Kidney (tissue), 14 donors: ENCODE results near the gene PCTP. TPM values are rescaled to one million over a fixed set of nuclear protein-coding genes. Genes with fewer than 3 reads are reported as not detected.

Experiments used
- DNase-seq, 5 donors: peaks; one replicate each; pipeline ENCODE4 v3.0.0-alpha.2; 2013 to 2020
- FAIRE-seq: peaks from 2 replicates; lab custom pipeline; 2012; peaks lifted over from hg19 to GRCh38; lab: Jason Lieb, UNC
- H3K27ac ChIP-seq, 2 donors: one replicate each; pipeline ENCODE4 v1.7.0; 2013; ENCODE audit warnings: low read depth in 2 of 2, low read length in 2 of 2, inconsistent platforms in 1 of 2
- H3K27me3 ChIP-seq: one replicate; pipeline ENCODE4 v1.7.1; 2013; ENCODE audit warnings: low read length, inconsistent platforms; ENCODE audit not compliant: control insufficient read depth, insufficient read depth
- H3K36me3 ChIP-seq, 3 donors: one replicate each; pipeline versions ENCODE4 v1.7.0 to v1.7.1; 2013; ENCODE audit warnings: low read length in 3 of 3, control low read depth in 1 of 3, inconsistent platforms in 1 of 3; ENCODE audit not compliant: insufficient read depth in 3 of 3, control insufficient read depth in 2 of 3
- H3K4me1 ChIP-seq, 3 donors: one replicate each; pipeline versions ENCODE4 v1.7.0 to v1.7.1; 2013; ENCODE audit warnings: low read length in 3 of 3, inconsistent platforms in 1 of 3, low read depth in 1 of 3; ENCODE audit not compliant: control insufficient read depth in 2 of 3, insufficient read depth in 2 of 3
- H3K4me3 ChIP-seq, 3 donors: one replicate each; pipeline versions ENCODE4 v1.7.0 to v1.8.1; 2013; ENCODE audit warnings: low read length in 3 of 3, control low read depth in 1 of 3, inconsistent platforms in 1 of 3
- H3K9ac ChIP-seq, 3 donors: one replicate each; pipeline versions ENCODE4 v1.7.0 to v1.7.1; 2013; ENCODE audit warnings: low read length in 3 of 3, control low read depth in 1 of 3, inconsistent platforms in 1 of 3
- H3K9me3 ChIP-seq, 3 donors: one replicate each; pipeline versions ENCODE4 v1.7.0 to v1.7.1; 2013; ENCODE audit warnings: low read length in 3 of 3, control low read depth in 1 of 3, inconsistent platforms in 1 of 3; ENCODE audit not compliant: control insufficient read depth in 2 of 3, insufficient read depth in 1 of 3
- intact Hi-C: fragments of 100-400 bp; cut with DNase I; formaldehyde crosslinking; loops from one replicate; pipeline ENCODE4 v1.11.1; 2022
- polyA plus RNA-seq: library from polyadenylated mRNA; stranded (reverse); fragments of 350-450 nt; fragmentation: Illumina TruSeq; extraction: RNeasy Lipid Tissue Mini Kit (QIAGEN cat#74804); gene quantifications from one replicate; pipeline ENCODE4 v1.2.3, GENCODE V29; 2014; ENCODE audit warnings: low read depth, low replicate concordance; ENCODE audit not compliant: insufficient read depth
- total RNA-seq: library from RNA; stranded (reverse); fragmentation: NEBNext Ultra II Directional; extraction: Animal tissue kit (Norgen Biotek cat#: 25700); gene quantifications from one replicate; pipeline ENCODE4 v1.2.1, GENCODE V29; 2021
- TF ChIP-seq, protein P1 (sequence below): IDR thresholded peaks from 3 replicates; pipeline ENCODE4 v1.5.1; 2012; ENCODE audit warnings: mild to moderate bottlenecking, moderate library complexity, borderline replicate concordance; ENCODE audit not compliant: insufficient read depth; ENCODE audit errors: extremely low read depth
- donor health status: control.
- donor health status: control.
- donor health status: control.
- donor health status: control.
- donor health status: control.
- donor health status: DM: yes; HTN: yes; CAD: no.
- donor health status: Normal renal cell carcinoma (clear cell type).

The PCTP gene
- total and polyA plus RNA-seq, 2 donors from 2014 or later = 18.7 to 39.2 TPM

DNA sequence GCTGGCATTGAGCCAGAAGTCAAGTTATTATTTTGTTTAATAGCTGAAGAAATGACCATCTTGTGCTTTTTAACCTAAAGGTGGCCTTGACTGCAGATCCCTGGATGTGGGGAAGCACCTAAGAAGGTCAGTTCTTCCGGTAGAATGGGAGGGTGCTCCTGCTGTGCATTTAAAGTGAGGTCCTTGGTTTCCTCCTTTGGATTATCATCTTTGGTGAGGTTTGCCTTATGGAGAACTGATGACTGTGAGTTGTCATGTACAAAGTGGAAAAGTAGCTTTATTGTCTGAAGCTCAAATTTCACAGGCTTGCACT, 66.5 kb downstream of the PCTP start:
- DNase-seq (no peak), FAIRE-seq (no peak)
- no peaks in the 10 kb centered on the region for H3K4me1 ChIP-seq
- H3K9me3 ChIP-seq = no peaks in the 10 kb centered on the region
- no peak overlapping the region for H3K27ac ChIP-seq
- intact Hi-C loops = no loop called here
- H3K27me3 ChIP-seq = no peaks in the 10 kb centered on the region
- H3K9ac ChIP-seq = no peak overlapping the region
- no peak overlapping the region for H3K4me3 ChIP-seq
- TF ChIP-seq, protein P1, sequence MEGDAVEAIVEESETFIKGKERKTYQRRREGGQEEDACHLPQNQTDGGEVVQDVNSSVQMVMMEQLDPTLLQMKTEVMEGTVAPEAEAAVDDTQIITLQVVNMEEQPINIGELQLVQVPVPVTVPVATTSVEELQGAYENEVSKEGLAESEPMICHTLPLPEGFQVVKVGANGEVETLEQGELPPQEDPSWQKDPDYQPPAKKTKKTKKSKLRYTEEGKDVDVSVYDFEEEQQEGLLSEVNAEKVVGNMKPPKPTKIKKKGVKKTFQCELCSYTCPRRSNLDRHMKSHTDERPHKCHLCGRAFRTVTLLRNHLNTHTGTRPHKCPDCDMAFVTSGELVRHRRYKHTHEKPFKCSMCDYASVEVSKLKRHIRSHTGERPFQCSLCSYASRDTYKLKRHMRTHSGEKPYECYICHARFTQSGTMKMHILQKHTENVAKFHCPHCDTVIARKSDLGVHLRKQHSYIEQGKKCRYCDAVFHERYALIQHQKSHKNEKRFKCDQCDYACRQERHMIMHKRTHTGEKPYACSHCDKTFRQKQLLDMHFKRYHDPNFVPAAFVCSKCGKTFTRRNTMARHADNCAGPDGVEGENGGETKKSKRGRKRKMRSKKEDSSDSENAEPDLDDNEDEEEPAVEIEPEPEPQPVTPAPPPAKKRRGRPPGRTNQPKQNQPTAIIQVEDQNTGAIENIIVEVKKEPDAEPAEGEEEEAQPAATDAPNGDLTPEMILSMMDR = no peak
- no peaks in the 10 kb centered on the region for H3K36me3 ChIP-seq

DNA sequence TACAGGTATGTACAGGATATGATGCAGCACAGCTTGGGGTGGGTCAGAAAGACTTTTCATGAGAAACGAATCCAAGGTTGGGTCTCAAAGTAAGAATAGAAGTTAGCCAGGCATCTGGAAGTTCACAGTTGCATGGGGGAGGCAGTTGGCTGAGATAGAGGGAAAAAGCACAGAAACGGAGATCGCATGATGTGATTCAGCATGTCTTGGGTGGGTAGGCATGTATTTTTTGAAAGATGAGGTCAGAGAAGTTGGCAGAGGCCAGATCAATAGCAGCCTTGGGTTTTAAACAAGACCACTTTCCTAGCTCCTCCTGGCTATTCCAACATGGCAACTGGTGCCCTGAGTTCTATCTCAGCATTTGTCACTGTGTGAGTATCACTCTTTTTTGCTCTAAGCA, 67.2 kb downstream of the PCTP start:
- Histone ChIP-seq H3K27ac (no peak overlapping the region), H3K36me3 (no peaks in the 10 kb centered on the region), H3K9me3 (no peaks in the 10 kb centered on the region), H3K27me3 (no peaks in the 10 kb centered on the region), H3K4me3 (no peak overlapping the region), H3K4me1 (no peaks in the 10 kb centered on the region), H3K9ac (no peak overlapping the region)
- FAIRE-seq (no peak), DNase-seq (no peak)
- TF ChIP-seq, protein P1 = no peak
- intact Hi-C loops = no loop called here

DNA sequence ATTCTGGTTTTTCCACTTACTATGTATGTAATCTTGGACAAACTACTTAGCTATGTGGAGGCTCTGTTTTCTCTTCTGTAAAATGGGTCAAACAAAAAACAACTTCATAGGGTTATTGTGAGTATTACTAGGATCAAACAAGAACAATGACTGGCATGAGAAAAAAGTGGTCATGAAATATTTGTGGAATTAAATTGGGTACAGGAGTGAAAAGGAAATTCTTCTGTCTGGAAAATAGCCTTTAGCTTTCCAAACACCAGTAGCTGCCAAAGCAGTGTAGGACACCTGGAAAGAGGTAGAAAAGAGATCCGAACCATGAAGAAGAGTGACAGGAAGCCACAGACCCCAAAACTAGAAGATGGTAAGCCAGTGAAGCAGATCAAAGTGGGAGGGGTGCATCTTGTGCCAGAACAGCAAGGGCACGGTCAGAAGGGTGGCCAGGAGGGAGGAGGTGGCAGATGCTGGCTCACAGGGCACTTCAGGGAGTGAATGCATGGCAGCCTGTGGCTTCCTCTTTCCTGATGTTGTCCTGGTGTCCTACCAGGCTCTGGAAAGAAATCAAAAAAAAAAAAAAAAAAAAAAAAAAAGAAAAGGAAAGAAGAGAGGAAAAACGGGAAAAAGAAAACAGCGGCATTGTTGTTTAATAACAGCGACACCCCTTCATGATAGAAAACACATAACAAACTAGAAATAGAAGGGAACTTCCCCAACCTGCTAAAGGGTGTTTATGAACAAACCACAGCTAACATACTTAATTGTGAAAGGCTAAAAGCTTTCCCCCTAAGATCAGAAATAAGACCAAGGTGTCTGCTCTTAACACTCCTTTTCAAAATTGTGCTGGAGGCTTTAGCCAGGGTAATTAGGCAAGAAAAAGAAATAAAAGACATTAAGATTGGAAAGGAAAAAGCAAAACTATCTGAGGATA, 67.9 kb downstream of the PCTP start:
- intact Hi-C loops = no loop called here
- FAIRE-seq (no peak), DNase-seq (no peak)
- no peak overlapping the region for H3K4me3 ChIP-seq
- no peaks in the 10 kb centered on the region for H3K4me1 ChIP-seq
- no peak overlapping the region for H3K9ac ChIP-seq
- TF ChIP-seq, protein P1 = no peak
- H3K36me3 ChIP-seq = no peaks in the 10 kb centered on the region
- H3K27me3 ChIP-seq = no peaks in the 10 kb centered on the region
- H3K27ac ChIP-seq = no peak overlapping the region
- no peaks in the 10 kb centered on the region for H3K9me3 ChIP-seq

DNA sequence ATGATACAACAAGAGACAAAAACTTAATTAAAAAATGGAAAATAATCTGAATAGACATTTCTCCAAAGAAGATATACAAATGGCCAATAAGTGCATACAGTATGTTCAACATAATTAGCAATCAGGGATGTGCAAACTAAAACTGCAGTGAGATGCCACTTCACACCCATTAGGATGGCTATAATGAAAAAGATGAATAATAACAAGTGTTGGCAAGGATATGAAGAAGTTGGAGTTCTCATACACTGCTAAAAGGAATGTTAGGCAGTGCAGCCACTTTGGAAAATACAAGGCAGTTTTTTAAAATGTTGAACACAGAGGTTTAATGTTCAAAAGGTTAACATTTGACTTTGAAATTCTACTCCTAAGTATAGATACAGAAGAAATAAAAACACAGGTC, 69.8 kb downstream of the PCTP start:
- no peak for FAIRE-seq
- H3K36me3 ChIP-seq = no peaks in the 10 kb centered on the region
- TF ChIP-seq, protein P1 = no peak
- no peaks in the 10 kb centered on the region for H3K4me1 ChIP-seq
- no peak overlapping the region for H3K27ac ChIP-seq
- no peaks in the 10 kb centered on the region for H3K9me3 ChIP-seq
- no peaks in the 10 kb centered on the region for H3K27me3 ChIP-seq
- no peak for DNase-seq
- no peak overlapping the region for H3K4me3 ChIP-seq
- H3K9ac ChIP-seq = no peak overlapping the region
- intact Hi-C loops = no loop called here
